DND-41 (cell line): ENCODE results near the gene VWA5B1.

Experiments
- ATAC-seq: fragments of 200-7000 bp; cut with Tn5 transposase; 3 replicates; pipeline ENCODE4 v1.9.1; 2021; ENCODE audit warnings: low read depth; ENCODE audit not compliant: insufficient read depth
- DNase-seq: peaks from one replicate; pipeline ENCODE4 v3.0.0-alpha.2; 2020
- H2AFZ ChIP-seq: 2 replicates; pipeline ENCODE4 v1.6.0; 2012; ENCODE audit warnings: low read depth, low read length
- H3K27ac ChIP-seq: 2 replicates; pipeline ENCODE4 v1.5.1; 2012; ENCODE audit warnings: low read length, inconsistent platforms
- H3K27me3 ChIP-seq: fragments of 200-600 bp; sonication (generic); 2 replicates; pipeline ENCODE4 v1.6.0; 2012; ENCODE audit warnings: low read length, mild to moderate bottlenecking, inconsistent platforms; ENCODE audit not compliant: insufficient read depth, poor library complexity
- H3K36me3 ChIP-seq: 2 replicates; pipeline ENCODE4 v1.5.1; 2012; ENCODE audit warnings: low read length, inconsistent platforms; ENCODE audit not compliant: insufficient read depth
- H3K4me1 ChIP-seq: 2 replicates; pipeline ENCODE4 v1.5.1; 2012; ENCODE audit warnings: mild to moderate bottlenecking, low read length; ENCODE audit not compliant: insufficient read depth
- H3K4me2 ChIP-seq: 2 replicates; pipeline ENCODE4 v1.6.0; 2012; ENCODE audit warnings: mild to moderate bottlenecking, moderate library complexity, low read length, inconsistent platforms; ENCODE audit not compliant: insufficient read depth
- H3K4me3 ChIP-seq, 2 experiments: fragments of 200-600 bp in 1 of 2; shearing (Covaris generic) in 1 of 2; 2 replicates each; pipeline ENCODE4 v1.5.1; 2012 to 2016; ENCODE audit warnings: inconsistent platforms in 2 of 2, low read length in 2 of 2, mild to moderate bottlenecking in 2 of 2, low read depth in 1 of 2, moderate library complexity in 1 of 2
- H3K79me2 ChIP-seq: 2 replicates; pipeline ENCODE4 v1.6.0; 2012; ENCODE audit warnings: low read length, inconsistent platforms; ENCODE audit not compliant: insufficient read depth
- H3K9ac ChIP-seq: 2 replicates; pipeline ENCODE4 v1.6.0; 2012; ENCODE audit warnings: low read depth, mild to moderate bottlenecking, inconsistent platforms, low read length, moderate library complexity
- H3K9me3 ChIP-seq: 2 replicates; pipeline ENCODE4 v1.5.1; 2012; ENCODE audit warnings: low read length, moderate library complexity, mild to moderate bottlenecking, inconsistent platforms; ENCODE audit not compliant: insufficient read depth, severe bottlenecking
- H4K20me1 ChIP-seq: 2 replicates; pipeline ENCODE4 v1.6.0; 2012; ENCODE audit warnings: low read length; ENCODE audit not compliant: insufficient read depth
- EZH2 ChIP-seq: IDR thresholded peaks from 3 replicates; pipeline ENCODE4 v1.6.1; 2012; ENCODE audit warnings: borderline replicate concordance, low read depth, mild to moderate bottlenecking, moderate library complexity, low read length, inconsistent platforms; ENCODE audit not compliant: severe bottlenecking
- TF ChIP-seq, protein P1 (sequence below): IDR thresholded peaks from 2 replicates; pipeline ENCODE4 v1.5.1; 2012; ENCODE audit warnings: borderline replicate concordance, low read length, moderate library complexity, mild to moderate bottlenecking; ENCODE audit not compliant: poor library complexity, severe bottlenecking; ENCODE audit errors: extremely low read depth

Gene VWA5B1

DNA sequence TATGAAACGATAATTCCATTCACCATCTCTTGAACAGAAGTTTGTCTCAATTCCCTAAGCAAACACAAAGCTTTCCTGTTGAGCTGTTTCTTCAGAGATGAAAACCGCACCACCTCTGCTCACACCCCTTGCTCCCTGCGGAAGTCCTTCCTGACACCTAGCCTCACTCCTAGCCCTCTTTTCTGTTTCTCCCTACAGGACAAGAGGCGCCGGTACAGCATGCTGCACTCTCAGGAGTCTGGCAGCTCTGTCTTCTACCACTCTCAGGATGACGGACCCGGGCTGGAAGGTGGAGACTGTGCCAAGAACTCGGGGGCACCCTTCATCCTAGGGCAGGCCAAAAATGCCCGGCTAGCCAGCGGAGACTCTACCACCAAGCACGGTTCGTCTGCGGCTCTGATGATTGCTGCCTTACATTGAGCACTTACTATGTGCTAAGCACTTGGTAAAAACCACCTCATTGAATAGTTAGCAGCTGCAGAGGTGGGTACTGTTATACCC, 45.5 kb downstream of the VWA5B1 start:
- H3K79me2 ChIP-seq = no peaks in the 10 kb centered on the region
- no peaks in the 10 kb centered on the region for H3K36me3 ChIP-seq

DNA sequence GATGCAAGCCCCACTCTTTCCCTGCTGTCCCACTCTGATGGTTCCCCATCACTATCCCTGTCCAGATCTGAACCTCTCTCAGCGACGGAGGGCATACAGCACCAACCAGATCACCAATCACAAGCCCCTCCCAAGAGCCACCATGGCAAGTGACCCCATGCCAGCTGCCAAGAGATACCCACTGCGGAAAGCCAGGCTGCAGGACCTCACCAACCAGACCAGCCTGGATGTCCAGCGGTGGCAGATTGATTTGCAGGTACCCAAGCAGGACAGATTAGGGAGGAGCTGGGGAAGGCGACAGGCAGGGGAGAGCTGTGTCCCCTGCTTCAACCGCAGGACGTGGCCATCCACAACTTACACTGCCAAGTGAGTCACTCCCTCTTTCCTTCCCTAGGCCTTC, 46.9 kb downstream of the VWA5B1 start:
- no peak overlapping the region for H3K4me2 ChIP-seq
- TF ChIP-seq, protein P1, sequence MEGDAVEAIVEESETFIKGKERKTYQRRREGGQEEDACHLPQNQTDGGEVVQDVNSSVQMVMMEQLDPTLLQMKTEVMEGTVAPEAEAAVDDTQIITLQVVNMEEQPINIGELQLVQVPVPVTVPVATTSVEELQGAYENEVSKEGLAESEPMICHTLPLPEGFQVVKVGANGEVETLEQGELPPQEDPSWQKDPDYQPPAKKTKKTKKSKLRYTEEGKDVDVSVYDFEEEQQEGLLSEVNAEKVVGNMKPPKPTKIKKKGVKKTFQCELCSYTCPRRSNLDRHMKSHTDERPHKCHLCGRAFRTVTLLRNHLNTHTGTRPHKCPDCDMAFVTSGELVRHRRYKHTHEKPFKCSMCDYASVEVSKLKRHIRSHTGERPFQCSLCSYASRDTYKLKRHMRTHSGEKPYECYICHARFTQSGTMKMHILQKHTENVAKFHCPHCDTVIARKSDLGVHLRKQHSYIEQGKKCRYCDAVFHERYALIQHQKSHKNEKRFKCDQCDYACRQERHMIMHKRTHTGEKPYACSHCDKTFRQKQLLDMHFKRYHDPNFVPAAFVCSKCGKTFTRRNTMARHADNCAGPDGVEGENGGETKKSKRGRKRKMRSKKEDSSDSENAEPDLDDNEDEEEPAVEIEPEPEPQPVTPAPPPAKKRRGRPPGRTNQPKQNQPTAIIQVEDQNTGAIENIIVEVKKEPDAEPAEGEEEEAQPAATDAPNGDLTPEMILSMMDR = no peak
- TF ChIP-seq EZH2 = no peak
- no peak overlapping the region for H3K27ac ChIP-seq
- no peak overlapping the region for H3K9ac ChIP-seq
- no peaks in the 10 kb centered on the region; the same call in none of the 2 replicates for H4K20me1 ChIP-seq
- H3K4me3 ChIP-seq = no peak overlapping the region
- H3K36me3 ChIP-seq = no peaks in the 10 kb centered on the region
- ATAC-seq (no peak), DNase-seq (no peak)
- peaks cover 2% of the 10 kb centered on the region for H3K27me3 ChIP-seq
- no peaks in the 10 kb centered on the region for H3K9me3 ChIP-seq
- H3K79me2 ChIP-seq = no peaks in the 10 kb centered on the region
- H2AFZ ChIP-seq = no peak overlapping the region
- no peaks in the 10 kb centered on the region for H3K4me1 ChIP-seq

More for the DNA sequence above, 45.5 kb downstream of the VWA5B1 start:
- no peak overlapping the region for H3K4me3 ChIP-seq
- no peak overlapping the region for H2AFZ ChIP-seq
- H3K4me2 ChIP-seq = no peak overlapping the region
- no peaks in the 10 kb centered on the region; the same call in 1 of the 2 replicates for H4K20me1 ChIP-seq
- peaks cover 3% of the 10 kb centered on the region for H3K27me3 ChIP-seq
- ATAC-seq = no peak
- no peaks in the 10 kb centered on the region for H3K9me3 ChIP-seq
- H3K27ac ChIP-seq = no peak overlapping the region
- no peaks in the 10 kb centered on the region for H3K4me1 ChIP-seq
- TF ChIP-seq EZH2 = no peak
- TF ChIP-seq, protein P1 = no peak
- H3K9ac ChIP-seq = no peak overlapping the region
- no peak for DNase-seq

DNA sequence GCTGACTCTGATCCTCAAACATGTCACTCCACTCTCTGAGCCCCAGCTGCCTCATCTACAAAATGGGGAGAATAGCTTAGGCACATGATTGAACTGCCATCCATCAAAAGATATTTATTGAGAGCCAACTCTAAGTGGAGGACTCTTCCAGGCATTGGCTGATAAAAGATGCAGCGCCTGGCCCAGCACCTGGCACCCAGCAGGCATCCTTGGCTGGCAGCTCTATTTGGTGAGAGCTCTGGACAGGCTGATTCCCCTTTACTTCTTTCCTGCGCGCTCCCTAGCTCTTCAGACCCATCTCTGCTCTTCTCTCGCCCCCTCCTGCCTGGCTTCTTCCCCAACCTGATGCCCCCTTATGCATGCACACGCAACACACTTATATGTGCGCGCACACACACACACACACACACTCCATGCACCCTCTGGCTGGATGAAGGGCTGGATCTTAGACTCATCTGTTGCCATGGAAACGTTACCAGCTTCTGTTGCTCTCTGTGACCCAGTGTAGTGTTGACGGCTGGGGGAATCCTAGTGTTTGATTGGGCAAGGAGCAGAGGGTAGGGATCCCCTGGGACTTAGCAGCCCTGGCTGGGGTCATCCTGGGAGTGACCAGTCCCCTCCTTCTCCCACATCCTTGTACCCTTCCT, 49.3 kb downstream of the VWA5B1 start:
- TF ChIP-seq, protein P1 = no peak
- no peak for TF ChIP-seq EZH2

More for the DNA sequence above, 49.3 kb downstream of the VWA5B1 start:
- no peak overlapping the region for H3K9ac ChIP-seq
- H4K20me1 ChIP-seq = no peaks in the 10 kb centered on the region; the same call in none of the 2 replicates
- H3K4me2 ChIP-seq = no peak overlapping the region
- H3K27ac ChIP-seq = no peak overlapping the region
- no peaks in the 10 kb centered on the region for H3K36me3 ChIP-seq
- no peaks in the 10 kb centered on the region for H3K27me3 ChIP-seq
- H3K79me2 ChIP-seq = no peaks in the 10 kb centered on the region
- no peaks in the 10 kb centered on the region for H3K4me1 ChIP-seq
- H3K9me3 ChIP-seq = no peaks in the 10 kb centered on the region
- H2AFZ ChIP-seq = no peak overlapping the region
- DNase-seq (no peak), ATAC-seq (no peak)
- no peak overlapping the region for H3K4me3 ChIP-seq
